Measurements from ENCODE around the gene ZC3H7A. TPM values are rescaled to one million over a fixed set of nuclear protein-coding genes. Genes with fewer than 3 reads are reported as not detected.
A peak's percentile ranks its signal among the peaks of the same experiment; 100 is the strongest.

ZC3H7A gene
- total and polyA plus RNA-seq, 7 experiments from 2014 or later = 40.1 to 102 (median 87.1) TPM

DNA sequence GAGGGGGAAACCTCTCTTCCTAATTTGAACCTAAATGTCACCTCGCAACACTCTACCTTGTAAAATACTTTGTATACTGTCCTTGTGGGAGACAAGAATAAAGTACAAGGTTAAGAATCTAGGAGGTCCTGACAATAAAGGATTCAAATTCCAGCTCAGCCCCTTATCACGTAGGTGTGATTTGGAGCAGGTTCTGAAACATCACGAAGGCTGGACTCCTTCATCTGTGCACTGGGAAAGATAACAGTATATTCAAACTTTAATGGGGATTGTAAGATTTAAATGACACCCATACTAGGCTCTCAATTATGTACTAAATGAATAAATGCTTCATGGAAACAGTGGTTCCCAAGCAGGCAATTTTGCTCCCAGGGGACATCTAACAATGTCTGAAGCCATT is 56.5 kb downstream of the ZC3H7A start:
- Histone ChIP-seq H3K27me3 (ENCODE audit: control insufficient read depth in 2 of 2, insufficient read depth in 2 of 2, low read length in 2 of 2) (no peaks in the 10 kb centered on the region), H3K27ac (ENCODE audit: low read depth, low read length) (peak overlapping the region; percentile 90), H3K4me3 (ENCODE audit: low read length) (peak overlapping the region; percentile 92), H3K9me3 (ENCODE audit: control insufficient read depth in 2 of 3, low read length in 3 of 3) (no peaks in the 10 kb centered on the region), H3K36me3 (ENCODE audit: control insufficient read depth in 2 of 3, insufficient read depth in 3 of 3, low read length in 3 of 3) (peaks cover 0 to 25% (median 0%) of the 10 kb centered on the region in 3 experiments), H3K4me1 (ENCODE audit: control insufficient read depth in 2 of 2, insufficient read depth in 2 of 2, low read length in 2 of 2) (peaks cover 26 to 28% of the 10 kb centered on the region in 2 donors)
- H3K9me3 Mint-ChIP-seq = no peaks in the 10 kb centered on the region
- H3K36me3 Mint-ChIP-seq = peaks cover 5 to 24% (median 11%) of the 10 kb centered on the region in 5 donors
- no peaks in the 10 kb centered on the region for H3K27me3 Mint-ChIP-seq
- peak overlapping the region; percentile 10 to 99 (median 95) for H3K27ac Mint-ChIP-seq
- ChIA-PET POLR2A (no interaction called here), CTCF (no interaction called here)
- H3K4me1 Mint-ChIP-seq = peaks cover 56 to 73% (median 64%) of the 10 kb centered on the region in 7 donors
- intact Hi-C loops (cut with micrococcal nuclease) = loop anchor here (5.0 kb wide), 2 partner anchors 342 to 1062 kb away; partner anchors contain the start of gene CPPED1 (in 1 of the 2)
- DNase-seq = no peak
- peak overlapping the region; percentile 90 to 98 (median 94) for H3K4me3 Mint-ChIP-seq
- ATAC-seq = no peak

- ATAC-seq = no peak
- CTCF ChIA-PET = no interaction called here
- POLR2A ChIA-PET = interaction anchor here (0.9 to 1.0 kb wide), 3 partner anchors 58 to 794 kb away, joined by 3 to 4 read pairs (median 3); partner anchors contain the start of gene ZC3H7A
- Histone ChIP-seq H3K9me3 (ENCODE audit: control insufficient read depth in 2 of 3, low read length in 3 of 3) (no peaks in the 10 kb centered on the region), H3K27ac (ENCODE audit: low read depth, low read length) (no peak overlapping the region), H3K36me3 (ENCODE audit: control insufficient read depth in 2 of 3, insufficient read depth in 3 of 3, low read length in 3 of 3) (peaks cover 5 to 41% (median 10%) of the 10 kb centered on the region in 3 experiments), H3K27me3 (ENCODE audit: control insufficient read depth in 2 of 2, insufficient read depth in 2 of 2, low read length in 2 of 2) (no peaks in the 10 kb centered on the region), H3K4me3 (ENCODE audit: low read length) (no peak overlapping the region), H3K4me1 (ENCODE audit: control insufficient read depth in 2 of 2, insufficient read depth in 2 of 2, low read length in 2 of 2) (peaks cover 26 to 28% of the 10 kb centered on the region in 2 donors)
- intact Hi-C loops (cut with micrococcal nuclease) = no loop called here
- H3K27me3 Mint-ChIP-seq = no peaks in the 10 kb centered on the region
- H3K27ac Mint-ChIP-seq = peak overlapping the region in 3 of 9 donors; percentile 23 to 58 (median 37)
- no peak for DNase-seq
- no peaks in the 10 kb centered on the region for H3K9me3 Mint-ChIP-seq
- peak overlapping the region; percentile 2 to 98 (median 83) for H3K4me3 Mint-ChIP-seq
- peaks cover 57 to 81% (median 63%) of the 10 kb centered on the region in 7 donors for H3K4me1 Mint-ChIP-seq
- peaks cover 11 to 29% (median 15%) of the 10 kb centered on the region in 5 donors for H3K36me3 Mint-ChIP-seq
These were observed 58.1 kb downstream of the ZC3H7A start for GRCh38 chr16:11738742-11739544.

GRCh38 chr16:11737713-11738112 is 59.3 kb downstream of the ZC3H7A start:
- no peak for DNase-seq
- POLR2A ChIA-PET = interaction anchor here (0.6 to 1.0 kb wide), 3 partner anchors 110 to 793 kb away, joined by 3 to 4 read pairs (median 3); no protein-coding TSS in a partner anchor
- H3K36me3 Mint-ChIP-seq = peaks cover 11 to 33% (median 16%) of the 10 kb centered on the region in 5 donors

DNA sequence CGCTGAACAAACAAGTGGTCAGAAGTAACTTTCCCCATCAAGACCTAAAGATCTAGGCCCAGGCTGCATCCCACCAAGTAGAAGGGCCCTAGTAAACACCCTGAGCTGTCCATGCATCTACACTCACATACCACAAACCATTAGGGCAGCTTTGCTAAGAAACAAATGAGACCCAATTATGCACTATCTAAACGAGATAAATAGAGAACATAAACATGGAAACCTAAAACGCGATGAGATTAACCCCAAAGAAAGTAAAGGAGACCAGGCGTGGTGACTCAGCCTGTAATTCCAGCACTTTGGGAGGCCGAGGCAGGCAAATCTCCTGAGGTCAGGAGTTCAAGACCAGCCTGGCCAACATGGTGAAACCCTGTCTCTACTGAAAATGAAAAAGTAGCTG is 60.2 kb downstream of the ZC3H7A start:
- peak overlapping the region in 1 of 10 donors; percentile 21 for H3K4me3 Mint-ChIP-seq
- no peak for DNase-seq
- Histone ChIP-seq H3K4me3 (ENCODE audit: low read length) (no peak overlapping the region), H3K36me3 (ENCODE audit: control insufficient read depth in 2 of 3, insufficient read depth in 3 of 3, low read length in 3 of 3) (peaks cover 10 to 57% (median 11%) of the 10 kb centered on the region in 3 experiments), H3K27me3 (ENCODE audit: control insufficient read depth in 2 of 2, insufficient read depth in 2 of 2, low read length in 2 of 2) (no peaks in the 10 kb centered on the region), H3K4me1 (ENCODE audit: control insufficient read depth in 2 of 2, insufficient read depth in 2 of 2, low read length in 2 of 2) (peaks cover 26% of the 10 kb centered on the region in 2 donors), H3K27ac (ENCODE audit: low read depth, low read length) (no peak overlapping the region), H3K9me3 (ENCODE audit: control insufficient read depth in 2 of 3, low read length in 3 of 3) (no peaks in the 10 kb centered on the region)
- peaks cover 57 to 80% (median 64%) of the 10 kb centered on the region in 7 donors for H3K4me1 Mint-ChIP-seq
- ChIA-PET CTCF (no interaction called here), POLR2A (interaction anchor here (0.6 to 1.0 kb wide), 2 partner anchors 33 to 744 kb away, joined by 3 to 4 read pairs; no protein-coding TSS in a partner anchor)
- H3K27ac Mint-ChIP-seq = no peak overlapping the region
- peaks cover 11 to 41% (median 24%) of the 10 kb centered on the region in 5 donors for H3K36me3 Mint-ChIP-seq
- ATAC-seq = no peak
- no peaks in the 10 kb centered on the region for H3K27me3 Mint-ChIP-seq
- intact Hi-C loops (cut with micrococcal nuclease) = no loop called here
- no peaks in the 10 kb centered on the region for H3K9me3 Mint-ChIP-seq

More at GRCh38 chr16:11737713-11738112, 59.3 kb downstream of the ZC3H7A start:
- Histone ChIP-seq H3K27me3 (ENCODE audit: control insufficient read depth in 2 of 2, insufficient read depth in 2 of 2, low read length in 2 of 2) (no peaks in the 10 kb centered on the region), H3K4me1 (ENCODE audit: control insufficient read depth in 2 of 2, insufficient read depth in 2 of 2, low read length in 2 of 2) (peaks cover 26 to 28% of the 10 kb centered on the region in 2 donors), H3K36me3 (ENCODE audit: control insufficient read depth in 2 of 3, insufficient read depth in 3 of 3, low read length in 3 of 3) (peaks cover 7 to 53% (median 10%) of the 10 kb centered on the region in 3 experiments), H3K9me3 (ENCODE audit: control insufficient read depth in 2 of 3, low read length in 3 of 3) (no peaks in the 10 kb centered on the region), H3K27ac (ENCODE audit: low read depth, low read length) (no peak overlapping the region), H3K4me3 (ENCODE audit: low read length) (no peak overlapping the region)
- H3K27ac Mint-ChIP-seq = peak overlapping the region in 2 of 9 donors; percentile 37 to 54
- no peaks in the 10 kb centered on the region for H3K27me3 Mint-ChIP-seq
- no peak for ATAC-seq
- H3K4me3 Mint-ChIP-seq = peak overlapping the region in 4 of 10 donors; percentile 4 to 91 (median 40)
- intact Hi-C loops (cut with micrococcal nuclease) = no loop called here
- H3K9me3 Mint-ChIP-seq = no peaks in the 10 kb centered on the region
- peaks cover 54 to 74% (median 58%) of the 10 kb centered on the region in 7 donors for H3K4me1 Mint-ChIP-seq
- CTCF ChIA-PET = interaction anchor here (0.6 kb wide), 1 partner anchor 96 kb away, joined by 3 read pairs; no protein-coding TSS in a partner anchor

GRCh38 chr16:11735787-11736186 is 61.3 kb downstream of the ZC3H7A start:
- Mint-ChIP-seq H3K36me3 (peaks cover 11 to 41% (median 32%) of the 10 kb centered on the region in 5 donors), H3K4me3 (no peak overlapping the region), H3K27me3 (no peaks in the 10 kb centered on the region), H3K9me3 (no peaks in the 10 kb centered on the region), H3K4me1 (peaks cover 50 to 77% (median 62%) of the 10 kb centered on the region in 7 donors), H3K27ac (peak overlapping the region in 4 of 9 donors; percentile 2 to 51 (median 39))
- H3K27ac ChIP-seq (ENCODE audit: low read depth, low read length) = no peak overlapping the region
- peaks cover 11 to 68% (median 20%) of the 10 kb centered on the region in 3 experiments for H3K36me3 ChIP-seq (ENCODE audit: control insufficient read depth in 2 of 3, insufficient read depth in 3 of 3, low read length in 3 of 3)
- DNase-seq (no peak), ATAC-seq (no peak)
- peaks cover 15 to 17% of the 10 kb centered on the region in 2 donors for H3K4me1 ChIP-seq (ENCODE audit: control insufficient read depth in 2 of 2, insufficient read depth in 2 of 2, low read length in 2 of 2)
- H3K27me3 ChIP-seq (ENCODE audit: control insufficient read depth in 2 of 2, insufficient read depth in 2 of 2, low read length in 2 of 2) = no peaks in the 10 kb centered on the region
- CTCF ChIA-PET = interaction anchor here (0.6 kb wide), 1 partner anchor 442 kb away, joined by 5 read pairs; no protein-coding TSS in a partner anchor
- intact Hi-C loops (cut with micrococcal nuclease) = no loop called here
- no peaks in the 10 kb centered on the region for H3K9me3 ChIP-seq (ENCODE audit: control insufficient read depth in 2 of 3, low read length in 3 of 3)
- no peak overlapping the region for H3K4me3 ChIP-seq (ENCODE audit: low read length)
- POLR2A ChIA-PET = interaction anchor here (1.1 kb wide), 1 partner anchor 62 kb away, joined by 4 read pairs; the partner anchor contains the start of gene ZC3H7A

DNA sequence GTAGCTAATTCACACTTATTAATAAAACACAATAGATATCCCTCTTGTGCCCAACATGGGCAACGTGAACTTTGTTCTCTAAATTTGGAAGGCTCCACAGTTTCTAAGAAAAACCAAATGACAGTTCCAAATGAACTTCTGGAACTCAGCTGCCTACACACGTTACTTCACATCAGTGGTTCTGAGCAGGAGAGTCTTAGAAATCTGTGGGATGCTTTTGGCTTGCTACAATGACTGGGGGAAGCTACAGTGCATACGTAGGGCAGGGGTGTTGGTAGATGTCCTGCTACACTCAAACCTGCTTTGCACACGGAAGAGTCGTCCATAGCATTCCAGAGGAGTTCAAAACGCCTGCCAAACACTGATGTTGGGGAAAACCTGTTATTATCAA is 62.4 kb downstream of the ZC3H7A start:
- POLR2A ChIA-PET = interaction anchor here (1.8 kb wide), 1 partner anchor 10 kb away, joined by 5 read pairs; no protein-coding TSS in a partner anchor
- no peak overlapping the region for H3K4me3 ChIP-seq (ENCODE audit: low read length)
- Mint-ChIP-seq H3K4me1 (peaks cover 42 to 75% (median 60%) of the 10 kb centered on the region in 7 donors), H3K4me3 (peak overlapping the region in 1 of 10 donors; percentile 6), H3K9me3 (no peaks in the 10 kb centered on the region), H3K27ac (peak overlapping the region in 4 of 9 donors; percentile 8 to 83 (median 42)), H3K27me3 (no peaks in the 10 kb centered on the region), H3K36me3 (peaks cover 11 to 47% (median 38%) of the 10 kb centered on the region in 5 donors)
- H3K4me1 ChIP-seq (ENCODE audit: control insufficient read depth in 2 of 2, insufficient read depth in 2 of 2, low read length in 2 of 2) = peaks cover 8% of the 10 kb centered on the region in 2 donors
- CTCF ChIA-PET = no interaction called here
- no peaks in the 10 kb centered on the region for H3K9me3 ChIP-seq (ENCODE audit: control insufficient read depth in 2 of 3, low read length in 3 of 3)
- peaks cover 11 to 79% (median 21%) of the 10 kb centered on the region in 3 experiments for H3K36me3 ChIP-seq (ENCODE audit: control insufficient read depth in 2 of 3, insufficient read depth in 3 of 3, low read length in 3 of 3)
- no peak overlapping the region for H3K27ac ChIP-seq (ENCODE audit: low read depth, low read length)
- H3K27me3 ChIP-seq (ENCODE audit: control insufficient read depth in 2 of 2, insufficient read depth in 2 of 2, low read length in 2 of 2) = no peaks in the 10 kb centered on the region
- intact Hi-C loops (cut with micrococcal nuclease) = no loop called here
- DNase-seq = no peak
- ATAC-seq = no peak

Measured in naive thymus-derived CD4-positive, alpha-beta T cell (primary cell).